Measurements from ENCODE around the gene PIK3R6. TPM values are rescaled to one million over a fixed set of nuclear protein-coding genes. Genes with fewer than 3 reads are reported as not detected.

PIK3R6 gene
- total and polyA plus RNA-seq, 2 donors (not counting 1 experiment from before 2014, with no cell fraction given): 2.8 to 11.0 TPM

DNA sequence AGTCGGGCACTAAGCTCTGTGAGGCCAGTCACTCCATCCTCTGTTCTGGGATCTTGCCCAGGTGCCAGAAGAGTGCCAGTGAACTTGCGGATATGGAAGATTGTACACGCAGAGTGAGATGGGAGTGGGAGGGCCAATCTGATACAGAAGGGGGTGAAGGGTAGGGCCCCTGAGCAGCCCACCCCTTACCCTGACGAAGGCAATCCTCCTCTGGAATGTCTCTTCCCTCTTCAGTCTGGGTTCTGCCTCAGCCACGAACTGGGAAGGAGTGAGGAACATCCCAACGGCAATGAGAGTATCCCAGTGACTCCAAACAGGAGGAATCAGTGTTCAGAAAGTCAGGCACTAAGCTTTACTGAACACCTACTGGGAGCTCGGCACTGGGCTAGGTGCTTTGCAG is 11.9 kb upstream of the PIK3R6 start:
- 100% methylated on average over 4 of the region's 7 CpGs for WGBS (ENCODE audit: insufficient coverage)
- no peak overlapping the region for H2AFZ ChIP-seq (ENCODE audit: insufficient read depth, low read depth, low read length, poor library complexity, severe bottlenecking)
- H3K4me2 ChIP-seq (replicated peaks; ENCODE audit: low read depth, low read length, poor library complexity, severe bottlenecking): no peak overlapping the region
- Mint-ChIP-seq H3K9me3 (ENCODE audit: insufficient read depth) (no peaks in the 10 kb centered on the region), H3K27me3 (no peaks in the 10 kb centered on the region), H3K27ac (no peak overlapping the region), H3K4me3 (no peak overlapping the region), H3K4me1 (no peaks in the 10 kb centered on the region)
- POLR2A ChIA-PET: no interaction called here
- H3K27ac ChIP-seq (ENCODE audit: low read length in 2 of 2): no peak overlapping the region
- peaks cover 0 to 54% of the 10 kb centered on the region in 2 experiments for H3K36me3 ChIP-seq (replicated peaks in 1 of 2; ENCODE audit: control extremely low read depth in 1 of 2, control insufficient read depth in 1 of 2, extremely low read depth in 1 of 2, insufficient read depth in 2 of 2, low read length in 1 of 2)
- no peak overlapping the region for H3K4me3 ChIP-seq (ENCODE audit: control extremely low read depth in 1 of 5, extremely low read depth in 1 of 5, insufficient read depth in 1 of 5, low read depth in 2 of 5, low read length in 4 of 5)
- intact Hi-C loops (cut with micrococcal nuclease): no loop called here
- no peaks in the 10 kb centered on the region for H3K79me2 ChIP-seq (ENCODE audit: control insufficient read depth, insufficient read depth, low read length)
- no peaks in the 10 kb centered on the region for H3K9me3 ChIP-seq (ENCODE audit: control extremely low read depth in 1 of 3, control insufficient read depth in 2 of 3, insufficient read depth in 1 of 3, low read length in 2 of 3)
- CTCF ChIA-PET: interaction anchor here (1.6 kb wide), 1 partner anchor 119 kb away, joined by 4 read pairs; no protein-coding TSS in a partner anchor
- no peaks in the 10 kb centered on the region for H3K4me1 ChIP-seq (ENCODE audit: control insufficient read depth in 2 of 2, insufficient read depth in 2 of 2, low read length in 2 of 2)
- TF ChIP-seq EZH2 (IDR thresholded peaks at IDR 0.05; ENCODE audit: borderline replicate concordance, insufficient read depth, low read depth, low read length, poor library complexity, severe bottlenecking) (no peak), CTCF (IDR thresholded peaks at IDR 0.05) (no peak)
- no peak for DNase-seq
- peaks cover 3% of the 10 kb centered on the region for H4K20me1 ChIP-seq (ENCODE audit: control insufficient read depth, insufficient read depth, low read length, poor library complexity, severe bottlenecking)
- no peak for ATAC-seq (ENCODE audit: low read depth)
- no peaks in the 10 kb centered on the region for H3K27me3 ChIP-seq (replicated peaks in 1 of 4; ENCODE audit: control extremely low read depth in 1 of 4, control insufficient read depth in 3 of 4, insufficient read depth in 4 of 4, low read length in 3 of 4)
- no peak overlapping the region for H3K9ac ChIP-seq (ENCODE audit: low read length)

DNA sequence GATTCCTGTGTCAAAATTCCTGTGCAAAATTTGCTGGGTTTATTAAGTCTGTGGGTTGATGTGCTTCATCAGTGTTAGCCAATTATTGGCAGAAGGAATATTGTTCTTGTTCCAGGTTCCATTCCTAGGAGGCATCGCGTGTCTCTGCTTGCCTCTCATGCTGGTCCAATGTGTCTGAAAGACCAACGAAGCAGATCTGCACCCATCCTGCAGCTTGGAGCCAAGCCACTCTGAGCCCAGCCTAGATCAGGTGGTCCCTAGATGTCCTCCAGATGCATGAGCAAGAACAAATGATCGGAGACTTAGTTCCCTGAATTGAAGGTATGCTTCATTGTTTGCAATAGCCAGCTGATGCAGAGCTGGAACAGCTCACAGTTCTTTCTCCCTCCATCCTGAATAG is 10.5 kb upstream of the PIK3R6 start:
- no peaks in the 10 kb centered on the region for H3K9me3 Mint-ChIP-seq (ENCODE audit: insufficient read depth)
- H3K4me1 ChIP-seq (ENCODE audit: control insufficient read depth in 2 of 2, insufficient read depth in 2 of 2, low read length in 2 of 2): peaks cover 0 to 5% of the 10 kb centered on the region in 2 donors
- no peaks in the 10 kb centered on the region for H3K9me3 ChIP-seq (ENCODE audit: control extremely low read depth in 1 of 3, control insufficient read depth in 2 of 3, insufficient read depth in 1 of 3, low read length in 2 of 3)
- peak overlapping the region; percentile 53 for H3K27ac Mint-ChIP-seq
- H3K36me3 ChIP-seq (replicated peaks in 1 of 2; ENCODE audit: control extremely low read depth in 1 of 2, control insufficient read depth in 1 of 2, extremely low read depth in 1 of 2, insufficient read depth in 2 of 2, low read length in 1 of 2): peaks cover 0 to 41% of the 10 kb centered on the region in 2 experiments
- no peaks in the 10 kb centered on the region for H3K27me3 Mint-ChIP-seq
- H4K20me1 ChIP-seq (ENCODE audit: control insufficient read depth, insufficient read depth, low read length, poor library complexity, severe bottlenecking): no peaks in the 10 kb centered on the region
- POLR2A ChIA-PET: interaction anchor here (0.5 kb wide), 1 partner anchor 51 kb away, joined by 3 read pairs; no protein-coding TSS in a partner anchor
- no peak overlapping the region for H3K4me3 Mint-ChIP-seq
- H3K9ac ChIP-seq (ENCODE audit: low read length): no peak overlapping the region
- DNase-seq (no peak), ATAC-seq (ENCODE audit: low read depth) (no peak)
- intact Hi-C loops (cut with micrococcal nuclease): no loop called here
- no peak overlapping the region for H3K27ac ChIP-seq (ENCODE audit: low read length in 2 of 2)
- no peak overlapping the region for H2AFZ ChIP-seq (ENCODE audit: insufficient read depth, low read depth, low read length, poor library complexity, severe bottlenecking)
- TF ChIP-seq EZH2 (IDR thresholded peaks at IDR 0.05; ENCODE audit: borderline replicate concordance, insufficient read depth, low read depth, low read length, poor library complexity, severe bottlenecking) (no peak), CTCF (IDR thresholded peaks at IDR 0.05) (no peak)
- CTCF ChIA-PET: interaction anchor here (1.3 kb wide), 1 partner anchor 17 kb away, joined by 4 read pairs; no protein-coding TSS in a partner anchor
- no peak overlapping the region for H3K4me2 ChIP-seq (replicated peaks; ENCODE audit: low read depth, low read length, poor library complexity, severe bottlenecking)
- H3K4me3 ChIP-seq (ENCODE audit: control extremely low read depth in 1 of 5, extremely low read depth in 1 of 5, insufficient read depth in 1 of 5, low read depth in 2 of 5, low read length in 4 of 5): no peak overlapping the region
- 100% methylated on average over 2 of the region's 4 CpGs for WGBS (ENCODE audit: insufficient coverage)
- H3K27me3 ChIP-seq (replicated peaks in 1 of 4; ENCODE audit: control extremely low read depth in 1 of 4, control insufficient read depth in 3 of 4, insufficient read depth in 4 of 4, low read length in 3 of 4): no peaks in the 10 kb centered on the region
- H3K4me1 Mint-ChIP-seq: peaks cover 6% of the 10 kb centered on the region
- no peaks in the 10 kb centered on the region for H3K79me2 ChIP-seq (ENCODE audit: control insufficient read depth, insufficient read depth, low read length)

Data from B cell (primary cell).